ENCODE measurements around the gene IL23R.

IL23R gene

DNA sequence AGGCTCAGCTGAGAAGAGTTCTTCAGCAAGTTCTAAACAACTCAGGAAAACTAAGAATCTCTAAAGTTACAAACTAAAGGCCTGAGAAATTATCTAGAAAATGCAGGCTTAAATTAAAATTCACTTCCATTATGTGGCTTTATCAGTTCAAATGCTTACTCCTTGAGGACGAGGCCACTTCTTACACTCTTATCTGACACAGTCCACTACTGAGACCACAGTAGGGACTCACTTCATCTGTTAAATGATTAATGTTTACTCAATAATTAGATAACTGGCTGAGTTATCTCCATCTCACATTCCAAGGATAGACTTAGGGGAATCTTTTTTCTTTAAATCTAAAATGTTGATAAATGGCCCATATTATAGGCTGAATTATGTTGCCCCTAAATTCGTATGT, 33.1 kb upstream of the IL23R start:
- TF ChIP-seq, protein P1, sequence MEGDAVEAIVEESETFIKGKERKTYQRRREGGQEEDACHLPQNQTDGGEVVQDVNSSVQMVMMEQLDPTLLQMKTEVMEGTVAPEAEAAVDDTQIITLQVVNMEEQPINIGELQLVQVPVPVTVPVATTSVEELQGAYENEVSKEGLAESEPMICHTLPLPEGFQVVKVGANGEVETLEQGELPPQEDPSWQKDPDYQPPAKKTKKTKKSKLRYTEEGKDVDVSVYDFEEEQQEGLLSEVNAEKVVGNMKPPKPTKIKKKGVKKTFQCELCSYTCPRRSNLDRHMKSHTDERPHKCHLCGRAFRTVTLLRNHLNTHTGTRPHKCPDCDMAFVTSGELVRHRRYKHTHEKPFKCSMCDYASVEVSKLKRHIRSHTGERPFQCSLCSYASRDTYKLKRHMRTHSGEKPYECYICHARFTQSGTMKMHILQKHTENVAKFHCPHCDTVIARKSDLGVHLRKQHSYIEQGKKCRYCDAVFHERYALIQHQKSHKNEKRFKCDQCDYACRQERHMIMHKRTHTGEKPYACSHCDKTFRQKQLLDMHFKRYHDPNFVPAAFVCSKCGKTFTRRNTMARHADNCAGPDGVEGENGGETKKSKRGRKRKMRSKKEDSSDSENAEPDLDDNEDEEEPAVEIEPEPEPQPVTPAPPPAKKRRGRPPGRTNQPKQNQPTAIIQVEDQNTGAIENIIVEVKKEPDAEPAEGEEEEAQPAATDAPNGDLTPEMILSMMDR (IDR thresholded peaks at IDR 0.05; ENCODE audit: low read depth, low read length): no peak
- TF ChIP-seq EZH2phosphoT487 (IDR thresholded peaks at IDR 0.05; ENCODE audit: low read depth): no peak
- peaks cover 14% of the 10 kb centered on the region for H3K4me1 ChIP-seq (ENCODE audit: low read length)
- no peak overlapping the region for H3K9ac ChIP-seq (ENCODE audit: low read length)
- H3K4me2 ChIP-seq (ENCODE audit: low read length): no peak overlapping the region
- H3K79me2 ChIP-seq (ENCODE audit: low read length): no peaks in the 10 kb centered on the region
- H2AFZ ChIP-seq (ENCODE audit: low read depth, low read length): no peak overlapping the region
- H3K36me3 ChIP-seq (replicated peaks; ENCODE audit: low read depth, low read length): no peaks in the 10 kb centered on the region
- no peak overlapping the region for H3K27ac ChIP-seq (ENCODE audit: low read length)
- no peaks in the 10 kb centered on the region for H4K20me1 ChIP-seq (ENCODE audit: insufficient read depth, low read length)
- no peaks in the 10 kb centered on the region for H3K27me3 ChIP-seq (ENCODE audit: low read depth, low read length)
- H3K4me3 ChIP-seq (ENCODE audit: low read length): no peak overlapping the region
- H3K9me3 ChIP-seq (ENCODE audit: insufficient read depth, low read length): no peaks in the 10 kb centered on the region

DNA sequence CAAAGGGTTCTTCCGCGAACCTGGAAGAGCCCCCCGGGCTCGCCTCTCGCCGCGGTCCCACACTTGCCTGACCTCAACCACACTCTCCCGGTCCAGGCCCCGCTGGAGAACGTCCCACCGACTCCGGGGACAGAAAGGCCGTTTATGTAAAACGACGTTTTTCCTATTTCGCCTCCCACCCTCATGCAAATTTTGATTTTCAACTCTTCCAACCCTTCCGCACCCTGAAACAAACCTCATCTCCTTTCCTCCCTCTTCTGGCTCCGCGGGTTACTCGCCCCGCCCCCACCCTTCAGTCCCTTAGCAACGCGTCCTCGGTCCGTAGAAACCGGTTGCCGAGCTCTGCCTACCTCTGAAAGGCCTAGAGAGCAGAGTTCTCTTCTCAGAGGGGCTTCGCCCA, 31.6 kb upstream of the IL23R start, which contains the start of gene C1orf141:
C1orf141 (minus strand) TSS at position 276 of the 400 bp plus-strand sequence. CDS start 7,730 bp downstream, outside the sequence.
- H2AFZ ChIP-seq (ENCODE audit: low read depth, low read length): peak within 1 kb of the TSS; percentile 81; the same call in 1 of the 2 replicates
- no peaks in the 10 kb centered on the region for H3K79me2 ChIP-seq (ENCODE audit: low read length)
- peak within 1 kb of the TSS; percentile 75 for H3K4me2 ChIP-seq (ENCODE audit: low read length)
- H3K4me1 ChIP-seq (ENCODE audit: low read length): peaks cover 26% of the 10 kb centered on the region
- no peaks in the 10 kb centered on the region for H3K27me3 ChIP-seq (ENCODE audit: low read depth, low read length)
- H3K9me3 ChIP-seq (ENCODE audit: insufficient read depth, low read length): no peaks in the 10 kb centered on the region
- peak within 1 kb of the TSS; percentile 67 for H3K4me3 ChIP-seq (ENCODE audit: low read length)
- no peak within 1 kb of the TSS; the same call in 1 of the 2 replicates for H3K9ac ChIP-seq (ENCODE audit: low read length)
- H3K36me3 ChIP-seq (replicated peaks; ENCODE audit: low read depth, low read length): no peaks in the 10 kb centered on the region
- no peaks in the 10 kb centered on the region for H4K20me1 ChIP-seq (ENCODE audit: insufficient read depth, low read length)
- H3K27ac ChIP-seq (ENCODE audit: low read length): no peak within 1 kb of the TSS
- TF ChIP-seq EZH2phosphoT487 (IDR thresholded peaks at IDR 0.05; ENCODE audit: low read depth): no peak
- TF ChIP-seq, protein P1 (IDR thresholded peaks at IDR 0.05; ENCODE audit: low read depth, low read length): no peak

DNA sequence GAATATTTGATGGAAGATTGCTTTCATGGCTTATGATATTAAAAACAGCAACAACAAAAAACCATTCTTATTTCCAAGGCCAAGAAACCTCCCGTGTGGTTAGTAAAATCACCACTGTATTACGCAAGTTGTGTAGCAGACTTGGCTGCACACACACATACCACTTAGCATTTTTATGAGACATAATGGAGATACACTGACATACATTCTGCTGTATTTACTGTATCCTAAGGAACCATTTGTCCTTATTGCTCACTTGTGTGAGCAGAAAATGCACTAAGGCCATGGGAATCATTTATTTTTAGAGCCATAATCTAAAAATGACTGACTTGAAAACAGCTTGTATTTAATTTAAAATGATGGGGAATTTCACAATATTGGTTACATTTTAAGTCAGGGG, 30.9 kb upstream of the IL23R start:
- Histone ChIP-seq H3K9me3 (ENCODE audit: insufficient read depth, low read length) (no peaks in the 10 kb centered on the region), H3K27me3 (ENCODE audit: low read depth, low read length) (no peaks in the 10 kb centered on the region), H3K4me1 (ENCODE audit: low read length) (peaks cover 28% of the 10 kb centered on the region), H3K4me3 (ENCODE audit: low read length) (peak overlapping the region; percentile 67), H3K27ac (ENCODE audit: low read length) (no peak overlapping the region), H3K79me2 (ENCODE audit: low read length) (no peaks in the 10 kb centered on the region), H3K9ac (ENCODE audit: low read length) (no peak overlapping the region), H4K20me1 (ENCODE audit: insufficient read depth, low read length) (no peaks in the 10 kb centered on the region), H3K4me2 (ENCODE audit: low read length) (peak overlapping the region; percentile 75), H2AFZ (ENCODE audit: low read depth, low read length) (peak overlapping the region; percentile 81; the same call in 1 of the 2 replicates), H3K36me3 (replicated peaks; ENCODE audit: low read depth, low read length) (no peaks in the 10 kb centered on the region)
- no peak for TF ChIP-seq EZH2phosphoT487 (IDR thresholded peaks at IDR 0.05; ENCODE audit: low read depth)
- TF ChIP-seq, protein P1 (IDR thresholded peaks at IDR 0.05; ENCODE audit: low read depth, low read length): no peak

DNA sequence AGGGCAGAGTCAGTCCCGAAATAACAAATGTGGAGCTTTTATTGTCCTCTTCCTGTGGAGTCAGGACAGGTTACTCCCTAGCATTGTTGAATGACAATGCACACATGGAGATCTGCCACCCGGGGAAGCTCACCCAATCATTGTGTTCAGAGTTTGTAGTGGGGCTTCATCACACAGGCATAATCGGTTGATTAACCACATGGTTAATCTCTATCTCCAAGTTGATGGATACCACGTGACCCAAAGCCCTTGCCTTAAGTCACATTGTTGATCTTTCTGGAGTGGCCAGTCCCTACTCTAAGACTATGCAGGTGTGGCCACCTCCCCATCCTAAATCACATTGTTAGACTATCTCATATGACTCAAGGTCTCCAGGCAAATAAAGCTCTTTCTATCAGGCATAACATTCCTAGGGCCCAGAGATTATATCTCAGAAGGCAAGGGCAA, 28.9 kb upstream of the IL23R start:
- Histone ChIP-seq H2AFZ (ENCODE audit: low read depth, low read length) (no peak overlapping the region), H3K4me3 (ENCODE audit: low read length) (no peak overlapping the region), H3K27me3 (ENCODE audit: low read depth, low read length) (no peaks in the 10 kb centered on the region), H3K9me3 (ENCODE audit: insufficient read depth, low read length) (no peaks in the 10 kb centered on the region), H3K36me3 (replicated peaks; ENCODE audit: low read depth, low read length) (no peaks in the 10 kb centered on the region), H3K4me2 (ENCODE audit: low read length) (no peak overlapping the region), H3K9ac (ENCODE audit: low read length) (no peak overlapping the region), H3K4me1 (ENCODE audit: low read length) (peaks cover 30% of the 10 kb centered on the region), H3K27ac (ENCODE audit: low read length) (no peak overlapping the region), H3K79me2 (ENCODE audit: low read length) (no peaks in the 10 kb centered on the region), H4K20me1 (ENCODE audit: insufficient read depth, low read length) (no peaks in the 10 kb centered on the region)
- no peak for TF ChIP-seq EZH2phosphoT487 (IDR thresholded peaks at IDR 0.05; ENCODE audit: low read depth)
- TF ChIP-seq, protein P1 (IDR thresholded peaks at IDR 0.05; ENCODE audit: low read depth, low read length): no peak

All from OCI-LY3 (cell line).